Activated CD4-positive, alpha-beta T cell treated with anti-CD3 and anti-CD28 coated beads for 4 hours (primary cell): ENCODE results near the gene CYP4F8.
A peak's percentile ranks its signal among the peaks of the same experiment; 100 is the strongest.
"Not testable (repeated sequence)": the region's sequence is repeated elsewhere in the genome, so short reads cannot be mapped to it uniquely, and the experiment has no call there.

Experiments used
- DNase-seq, 2 donors: peaks; one replicate each; pipeline ENCODE4 v3.0.0-alpha.2; 2020

Gene CYP4F8

GRCh38 chr19:15644816-15645215, 29.8 kb downstream of the CYP4F8 start:
- DNase-seq, result no peak

GRCh38 chr19:15649526-15649925, 34.5 kb downstream of the CYP4F8 start:
- no peak for DNase-seq

GRCh38 chr19:15650123-15650522, 35.1 kb downstream of the CYP4F8 start:
- DNase-seq, result not testable (repeated sequence)

GRCh38 chr19:15651791-15652190, 36.8 kb downstream of the CYP4F8 start:
- DNase-seq, result no peak

- DNase-seq, result no peak
Measured at GRCh38 chr19:15652559-15653278, 37.7 kb downstream of the CYP4F8 start.

GRCh38 chr19:15656467-15656866, 41.4 kb downstream of the CYP4F8 start:
- no peak for DNase-seq

- no peak for DNase-seq
Measured at GRCh38 chr19:15663247-15663646, 48.2 kb downstream of the CYP4F8 start.

GRCh38 chr19:15666186-15666585, 51.2 kb downstream of the CYP4F8 start:
- DNase-seq, result no peak

- no peak for DNase-seq
Measured at GRCh38 chr19:15666883-15667282, 51.9 kb downstream of the CYP4F8 start.

- DNase-seq, result no peak
Measured at GRCh38 chr19:15669440-15669839, 54.4 kb downstream of the CYP4F8 start.

- DNase-seq, result no peak
Measured at GRCh38 chr19:15669891-15670290, 54.9 kb downstream of the CYP4F8 start.

- no peak for DNase-seq
Measured at GRCh38 chr19:15671237-15671821, 56.3 kb downstream of the CYP4F8 start.

- no peak for DNase-seq
Measured at GRCh38 chr19:15671891-15672579, 57.0 kb downstream of the CYP4F8 start.

GRCh38 chr19:15672580-15673175, 57.7 kb downstream of the CYP4F8 start, which contains the start of gene CYP4F12:
Gene CYP4F12, plus strand, starts transcription at chr19:15673087. Its CDS starts 443 bp downstream, at chr19:15673530.
- peak in 1 of 2 donors; percentile 7 for DNase-seq

- no peak for DNase-seq
Measured at GRCh38 chr19:15673176-15673654, 58.2 kb downstream of the CYP4F8 start.

- DNase-seq, result no peak
Measured at GRCh38 chr19:15675560-15675959, 60.5 kb downstream of the CYP4F8 start.

- DNase-seq, result no peak
Measured at GRCh38 chr19:15679089-15679488, 64.1 kb downstream of the CYP4F8 start.

- DNase-seq, result not testable (repeated sequence)
Measured at GRCh38 chr19:15679865-15680264, 64.8 kb downstream of the CYP4F8 start.
